Measurements from ENCODE around the gene ASCC1.

GRCh38 chr10:72095195-72095594 is 120.9 kb downstream of the ASCC1 start:
- TF ChIP-seq EP300 (IDR thresholded peaks at IDR 0.05) = no peak
- no peak for TF ChIP-seq POLR2A (IDR thresholded peaks at IDR 0.05)
- no peak for TF ChIP-seq CTCF (IDR thresholded peaks at IDR 0.05)
- TF ChIP-seq POLR2AphosphoS5 (IDR thresholded peaks at IDR 0.05) = no peak

Data from sigmoid colon (tissue), 4 donors.